GM19328 (cell line): Measurements from ENCODE around the gene NBL1.

Experiments used
- ATAC-seq: cut with Tn5 transposase; IDR thresholded peaks from one replicate; pipeline ENCODE4 v1.9.1; 2021; ENCODE audit warnings: mild to moderate bottlenecking, moderate library complexity; ENCODE audit not compliant: unreplicated experiment

The NBL1 gene

GRCh38 chr1:19645411-19646251 lies 1.5 kb downstream of the NBL1 start:
- ATAC-seq, result no peak

DNA sequence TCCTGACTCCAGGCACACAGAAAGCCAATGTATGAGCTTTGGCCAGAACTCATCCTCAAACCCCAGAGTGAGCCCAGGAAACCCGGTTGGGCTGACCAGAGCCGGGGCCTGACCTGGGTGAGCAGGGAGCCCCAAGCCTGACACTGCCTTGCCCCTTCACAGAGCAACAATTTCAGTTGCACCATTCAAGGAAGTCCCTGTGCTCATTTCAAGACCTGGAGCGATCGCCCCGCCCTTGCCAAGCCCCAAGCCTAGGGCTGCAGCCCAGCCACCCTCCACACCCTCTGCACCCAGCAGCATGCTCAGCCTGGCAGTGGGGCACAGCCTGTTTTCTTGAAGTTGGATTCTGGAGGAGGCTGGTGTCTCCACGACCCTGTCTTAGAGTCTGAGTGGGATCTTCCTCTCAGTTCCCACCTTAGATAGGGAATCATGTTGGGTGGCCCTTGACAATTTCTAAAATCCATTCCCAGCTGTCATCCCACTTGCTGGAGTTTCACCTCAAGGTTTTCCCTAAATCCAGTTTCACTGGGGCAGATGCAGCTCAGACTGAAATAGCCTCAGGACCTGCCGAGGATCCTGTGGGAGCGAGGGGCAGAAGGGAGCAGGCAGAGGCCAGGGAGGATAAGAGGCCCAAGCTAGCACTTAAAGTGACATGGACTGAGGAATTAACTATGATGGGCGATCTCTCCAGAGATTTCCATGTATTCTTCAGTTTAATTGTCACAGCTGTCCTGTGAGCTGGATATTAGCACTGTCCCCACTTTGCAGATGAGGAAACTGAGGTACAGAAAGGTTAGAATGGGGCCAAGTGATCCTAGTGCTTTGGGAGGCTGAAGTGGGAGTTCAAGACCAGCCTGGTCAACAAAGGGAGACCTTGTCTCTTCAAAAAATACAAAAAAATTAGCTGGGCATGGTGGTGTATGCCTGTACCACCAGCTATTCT lies 2.5 kb downstream of the NBL1 start:
- no peak for ATAC-seq

DNA sequence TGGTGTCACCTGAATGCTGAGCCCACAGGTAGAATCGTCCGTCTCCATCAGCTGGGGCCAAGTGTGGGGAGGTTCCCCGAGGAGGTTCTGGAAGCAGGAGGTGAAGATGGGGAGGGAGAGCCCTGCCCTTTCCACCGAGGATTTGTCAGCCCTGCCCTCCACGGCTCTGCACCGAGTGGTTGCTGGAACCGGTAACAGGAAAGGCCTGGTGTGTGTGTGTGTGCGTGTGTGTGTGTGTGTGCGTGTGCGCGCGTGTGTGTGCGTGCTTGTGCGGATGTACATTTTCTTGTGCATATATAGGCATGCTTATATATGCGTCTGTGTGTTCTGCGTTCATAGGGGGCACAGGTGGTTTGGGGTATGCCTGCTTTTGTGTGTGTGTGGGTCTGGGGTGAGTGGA lies 3.5 kb downstream of the NBL1 start:
- ATAC-seq, result no peak

GRCh38 chr1:19648239-19648638 lies 4.1 kb downstream of the NBL1 start:
- ATAC-seq, result no peak

DNA sequence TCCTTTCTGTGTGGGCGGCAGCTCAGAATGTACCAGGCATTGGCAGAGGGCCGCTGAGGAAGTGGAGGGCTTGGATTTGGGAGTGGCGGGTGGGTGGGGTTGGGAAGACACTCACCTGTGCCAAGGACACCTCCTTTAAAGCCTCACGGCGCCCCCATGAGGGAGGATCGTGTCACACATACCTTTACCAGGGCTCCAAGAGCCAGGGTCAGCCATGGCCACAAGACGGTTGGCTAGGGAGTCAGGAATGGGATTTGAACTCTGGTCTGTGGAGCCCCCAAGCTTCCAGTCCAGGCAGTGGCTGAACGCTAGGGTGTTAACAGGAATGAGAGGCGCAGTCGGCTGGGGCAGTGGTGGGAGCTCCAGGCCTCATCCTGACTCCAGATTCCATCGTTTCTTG lies 4.6 kb downstream of the NBL1 start:
- no peak for ATAC-seq

GRCh38 chr1:19650416-19651140 lies 6.5 kb downstream of the NBL1 start:
- ATAC-seq, result no peak

GRCh38 chr1:19651141-19651737 lies 7.1 kb downstream of the NBL1 start:
- no peak for ATAC-seq

GRCh38 chr1:19654386-19654785 lies 10.3 kb downstream of the NBL1 start:
- ATAC-seq, result no peak

DNA sequence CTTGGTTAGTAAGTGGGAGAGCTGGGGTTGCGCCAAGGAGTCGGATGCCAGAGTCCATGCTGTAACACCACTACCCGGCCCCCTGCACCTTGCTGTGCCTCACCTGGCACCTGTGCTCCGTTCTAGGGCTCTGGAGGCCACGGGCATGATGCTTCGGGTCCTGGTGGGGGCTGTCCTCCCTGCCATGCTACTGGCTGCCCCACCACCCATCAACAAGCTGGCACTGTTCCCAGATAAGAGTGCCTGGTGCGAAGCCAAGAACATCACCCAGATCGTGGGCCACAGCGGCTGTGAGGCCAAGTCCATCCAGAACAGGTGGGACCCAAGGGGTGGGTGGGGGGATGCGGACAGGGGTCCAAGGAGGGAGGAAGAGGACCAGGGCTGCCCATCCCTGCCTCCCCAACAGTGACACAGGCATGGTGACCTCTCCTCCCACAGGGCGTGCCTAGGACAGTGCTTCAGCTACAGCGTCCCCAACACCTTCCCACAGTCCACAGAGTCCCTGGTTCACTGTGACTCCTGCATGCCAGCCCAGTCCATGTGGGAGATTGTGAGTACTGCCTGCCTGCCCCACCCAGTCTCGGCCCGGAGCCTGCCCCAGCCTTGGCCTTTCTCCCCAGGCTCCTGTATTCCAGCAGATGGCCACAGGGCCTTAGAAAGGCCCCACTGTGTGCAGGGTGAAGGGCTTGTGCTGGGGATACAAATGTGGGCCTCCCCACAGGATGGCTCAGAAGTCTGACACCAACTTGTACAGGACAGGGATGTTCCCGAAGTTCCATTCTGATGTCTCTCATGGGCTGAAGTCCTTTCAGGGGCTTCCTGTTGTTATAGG lies 11.0 kb downstream of the NBL1 start:
- no peak for ATAC-seq

DNA sequence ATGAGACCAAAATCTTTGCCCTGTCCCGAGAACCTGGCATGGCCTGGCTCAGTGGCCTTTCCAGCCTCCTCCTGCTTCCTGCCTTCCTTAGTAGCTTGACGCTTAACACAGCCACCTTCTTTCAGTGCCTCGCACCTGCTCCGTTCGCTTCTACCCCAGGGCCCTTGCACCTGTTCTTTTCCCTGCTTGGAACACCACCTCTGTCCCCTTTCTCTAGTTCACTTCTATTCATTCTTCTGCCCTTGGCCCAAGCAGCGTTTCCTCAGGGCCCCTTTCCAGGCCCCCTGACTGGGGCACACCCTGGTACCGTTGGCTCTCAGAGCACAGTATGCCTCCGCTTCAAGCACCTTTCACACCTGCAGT lies 11.6 kb downstream of the NBL1 start:
- ATAC-seq, result no peak

DNA sequence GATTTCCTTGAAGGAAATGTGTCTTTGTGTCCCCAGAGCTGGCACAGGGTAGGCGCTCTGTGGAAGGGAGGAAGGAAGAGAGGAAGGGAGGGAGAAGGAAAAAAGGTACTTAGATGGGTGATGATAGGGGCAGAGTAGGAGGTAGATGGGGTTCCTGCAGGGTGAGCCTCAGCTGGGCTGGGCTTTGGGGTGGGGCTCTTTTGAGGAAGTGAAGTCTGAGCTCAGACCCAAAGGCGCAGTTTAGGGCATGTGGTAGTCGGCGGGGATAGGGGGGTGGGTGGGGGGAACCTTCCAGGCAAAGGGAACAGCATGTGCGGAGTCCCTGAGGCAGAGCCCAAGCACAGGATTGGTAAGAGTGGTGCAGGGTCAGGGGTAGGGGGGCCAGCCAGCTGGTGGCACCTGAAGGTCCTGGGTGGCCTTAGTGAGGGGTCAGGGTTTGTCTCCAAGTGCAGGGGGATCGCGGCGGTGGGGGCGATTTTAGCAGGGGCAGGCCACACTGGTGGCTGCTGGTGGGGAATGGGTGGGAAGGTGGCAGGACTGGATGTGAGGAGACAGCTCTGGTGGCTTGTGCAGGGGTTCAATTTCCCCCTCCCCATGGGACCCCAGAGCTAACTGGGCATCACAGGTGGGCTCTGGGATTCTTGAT lies 12.1 kb downstream of the NBL1 start:
- ATAC-seq, result no peak

- ATAC-seq, result no peak
These were observed 12.8 kb downstream of the NBL1 start for GRCh38 chr1:19656780-19657466.

DNA sequence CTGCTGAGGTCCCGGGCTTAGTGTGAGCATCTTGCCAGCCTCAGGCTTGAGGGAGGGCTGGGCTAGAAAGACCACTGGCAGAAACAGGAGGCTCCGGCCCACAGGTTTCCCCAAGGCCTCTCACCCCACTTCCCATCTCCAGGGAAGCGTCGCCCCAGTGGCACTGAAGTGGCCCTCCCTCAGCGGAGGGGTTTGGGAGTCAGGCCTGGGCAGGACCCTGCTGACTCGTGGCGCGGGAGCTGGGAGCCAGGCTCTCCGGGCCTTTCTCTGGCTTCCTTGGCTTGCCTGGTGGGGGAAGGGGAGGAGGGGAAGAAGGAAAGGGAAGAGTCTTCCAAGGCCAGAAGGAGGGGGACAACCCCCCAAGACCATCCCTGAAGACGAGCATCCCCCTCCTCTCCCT lies 13.4 kb downstream of the NBL1 start:
- no peak for ATAC-seq

- no peak for ATAC-seq
These were observed 14.1 kb downstream of the NBL1 start for GRCh38 chr1:19658186-19658585.

DNA sequence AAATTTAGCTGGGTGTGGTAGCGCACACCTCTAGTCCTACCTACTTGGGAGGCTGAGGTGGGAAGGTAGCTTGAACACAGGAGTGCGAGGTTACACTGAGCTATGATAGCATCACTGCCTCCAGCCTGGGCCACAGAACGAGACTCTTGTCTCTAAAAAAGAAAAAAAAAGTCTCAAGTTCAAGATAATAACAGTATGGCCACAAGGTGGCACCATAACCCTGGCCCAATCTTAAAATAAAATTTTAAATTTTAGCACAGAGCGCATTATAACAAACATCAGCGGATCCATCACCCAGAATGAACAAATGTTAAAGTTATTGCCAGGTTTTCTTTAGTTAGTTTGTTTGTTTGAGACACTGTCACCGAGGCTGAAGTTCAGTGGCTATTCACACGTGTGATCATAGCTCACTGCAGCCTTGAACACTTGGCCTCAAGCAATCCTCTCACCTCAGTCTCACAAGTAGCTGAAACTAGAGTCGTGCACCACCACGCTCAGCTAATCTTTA lies 17.7 kb downstream of the NBL1 start:
- ATAC-seq, result no peak

GRCh38 chr1:19662313-19662712 lies 18.2 kb downstream of the NBL1 start:
- no peak for ATAC-seq

DNA sequence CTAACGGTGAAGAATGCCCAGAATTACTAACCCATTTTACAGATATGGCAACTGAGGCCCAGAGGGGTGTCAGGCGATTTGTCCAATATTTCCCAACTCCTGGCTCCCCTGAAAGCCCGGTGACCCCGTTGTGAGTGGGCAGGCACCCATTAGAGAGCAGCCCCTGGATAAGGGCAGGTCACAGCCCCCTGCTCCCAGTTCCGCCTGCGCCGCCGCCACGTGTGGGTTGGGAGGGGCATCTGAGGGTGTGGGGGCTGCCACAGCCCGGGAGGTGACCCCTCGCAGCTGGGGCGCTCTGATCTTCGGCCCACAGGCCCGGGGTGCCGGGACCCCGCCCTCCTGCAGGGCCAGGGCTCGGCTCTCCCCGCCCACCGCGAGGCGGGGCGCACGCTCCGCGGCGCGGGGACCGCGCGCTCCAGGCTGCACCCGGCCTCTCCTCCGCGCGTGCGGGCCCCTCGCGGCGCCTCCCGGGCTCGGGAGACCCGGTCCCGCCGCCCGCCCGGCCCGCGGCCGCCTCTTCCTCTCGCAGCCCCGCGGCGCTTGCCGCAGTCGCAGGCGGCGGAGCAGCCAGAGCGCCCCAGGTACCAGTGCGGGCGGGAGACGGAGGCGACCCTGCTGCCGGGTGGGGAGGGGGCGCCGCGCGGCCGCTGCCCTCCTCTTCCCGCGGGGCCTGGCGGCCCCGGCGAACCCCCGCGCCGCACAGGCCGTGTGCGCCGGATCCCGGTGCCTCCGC lies 20.5 kb downstream of the NBL1 start, which contains the start of gene HTR6:
TSS of gene HTR6 (plus strand) at position 423 of the 733 bp plus-strand sequence. CDS start 879 bp downstream, outside the sequence.
- ATAC-seq, result no peak

DNA sequence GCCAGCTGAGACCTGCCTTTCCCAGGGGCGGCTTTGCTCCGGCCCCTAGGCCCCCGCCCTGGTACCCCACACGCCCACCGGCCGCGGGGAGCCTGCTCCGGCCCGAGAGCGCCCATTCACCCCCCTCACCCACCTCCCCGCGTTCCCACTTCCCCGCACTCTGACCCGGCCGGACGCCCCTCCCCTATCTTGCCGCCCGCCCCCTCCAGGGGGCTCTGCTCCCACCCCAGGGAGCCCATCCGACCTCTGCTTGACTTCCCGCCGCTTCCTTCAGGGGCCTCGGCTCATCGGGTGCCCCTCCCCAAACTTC lies 21.0 kb downstream of the NBL1 start:
- ATAC-seq, result no peak
